RWPE2 (cell line): ENCODE data around the gene PDE8A.

Experiments
- ATAC-seq: fragments of 200-7000 bp; cut with Tn5 transposase; 3 replicates; pipeline ENCODE4 v1.9.1; 2021; ENCODE audit warnings: low read depth
- DNase-seq: peaks from one replicate; pipeline ENCODE4 v3.0.0-alpha.2; 2020; ENCODE audit warnings: low spot score
- H3K27ac ChIP-seq: fragments of 450-650 bp; 2 replicates; pipeline ENCODE4 v1.5.1; 2017; ENCODE audit warnings: mild to moderate bottlenecking; ENCODE audit not compliant: poor library complexity, severe bottlenecking
- H3K27me3 ChIP-seq: fragments of 250-450 bp; sonication (Bioruptor Pico); 2 replicates; pipeline ENCODE4 v1.5.1; 2021; ENCODE audit warnings: mild to moderate bottlenecking, moderate library complexity; ENCODE audit not compliant: insufficient read depth, poor library complexity, severe bottlenecking
- H3K36me3 ChIP-seq: fragments of 250-450 bp; sonication (Bioruptor Pico); 2 replicates; pipeline ENCODE4 v1.5.1; 2020; ENCODE audit warnings: low read depth, mild to moderate bottlenecking, moderate library complexity
- H3K4me1 ChIP-seq: fragments of 250-450 bp; sonication (Bioruptor Pico); 2 replicates; pipeline ENCODE4 v1.5.1; 2021; ENCODE audit warnings: mild to moderate bottlenecking, moderate library complexity; ENCODE audit not compliant: insufficient read depth, poor library complexity, severe bottlenecking
- H3K4me3 ChIP-seq: fragments of 250-450 bp; sonication (Bioruptor Pico); 2 replicates; pipeline ENCODE4 v1.5.1; 2021; ENCODE audit warnings: mild to moderate bottlenecking, moderate library complexity; ENCODE audit not compliant: severe bottlenecking
- H3K9me3 ChIP-seq: fragments of 250-450 bp; sonication (Bioruptor Pico); 2 replicates; pipeline ENCODE4 v1.5.1; 2021; ENCODE audit warnings: mild to moderate bottlenecking, moderate library complexity; ENCODE audit not compliant: severe bottlenecking
- CTCF ChIP-seq: fragments of 450-650 bp; IDR thresholded peaks from one replicate; pipeline ENCODE4 v1.5.1; 2017; ENCODE audit warnings: mild to moderate bottlenecking, moderate library complexity; ENCODE audit not compliant: poor library complexity, severe bottlenecking

The PDE8A gene

GRCh38 chr15:85013785-85014184 is 32.1 kb downstream of the PDE8A start:
- no peak for ATAC-seq
- no peaks in the 10 kb centered on the region for H3K27me3 ChIP-seq
- no peaks in the 10 kb centered on the region for H3K4me1 ChIP-seq
- no peaks in the 10 kb centered on the region for H3K9me3 ChIP-seq
- H3K27ac ChIP-seq, result no peak overlapping the region
- no peak for TF ChIP-seq CTCF
- no peak overlapping the region for H3K4me3 ChIP-seq
- H3K36me3 ChIP-seq, result no peaks in the 10 kb centered on the region
- no peak for DNase-seq

GRCh38 chr15:85014932-85015331 is 33.3 kb downstream of the PDE8A start:
- ATAC-seq (no peak), DNase-seq (no peak)
- no peaks in the 10 kb centered on the region for H3K27me3 ChIP-seq
- no peaks in the 10 kb centered on the region for H3K4me1 ChIP-seq
- no peaks in the 10 kb centered on the region for H3K36me3 ChIP-seq
- no peak overlapping the region for H3K4me3 ChIP-seq
- no peaks in the 10 kb centered on the region for H3K9me3 ChIP-seq
- no peak overlapping the region for H3K27ac ChIP-seq
- TF ChIP-seq CTCF, result no peak

GRCh38 chr15:85016275-85016674 is 34.6 kb downstream of the PDE8A start:
- H3K27ac ChIP-seq, result no peak overlapping the region
- H3K4me1 ChIP-seq, result no peaks in the 10 kb centered on the region
- TF ChIP-seq CTCF, result no peak
- H3K36me3 ChIP-seq, result no peaks in the 10 kb centered on the region
- no peak overlapping the region for H3K4me3 ChIP-seq
- no peaks in the 10 kb centered on the region for H3K9me3 ChIP-seq
- H3K27me3 ChIP-seq, result no peaks in the 10 kb centered on the region
- ATAC-seq (no peak), DNase-seq (no peak)

GRCh38 chr15:85019815-85020590 is 38.3 kb downstream of the PDE8A start:
- no peak for ATAC-seq
- TF ChIP-seq CTCF, result no peak
- DNase-seq, result no peak
- H3K27ac ChIP-seq, result no peak overlapping the region
- H3K4me1 ChIP-seq, result peaks cover 11% of the 10 kb centered on the region
- no peak overlapping the region for H3K4me3 ChIP-seq
- no peaks in the 10 kb centered on the region for H3K9me3 ChIP-seq
- no peaks in the 10 kb centered on the region for H3K27me3 ChIP-seq
- no peaks in the 10 kb centered on the region for H3K36me3 ChIP-seq

GRCh38 chr15:85021409-85021808 is 39.8 kb downstream of the PDE8A start:
- ATAC-seq (no peak), DNase-seq (no peak)
- H3K4me3 ChIP-seq, result no peak overlapping the region
- H3K36me3 ChIP-seq, result no peaks in the 10 kb centered on the region
- H3K27ac ChIP-seq, result no peak overlapping the region
- peaks cover 12% of the 10 kb centered on the region for H3K4me1 ChIP-seq
- no peaks in the 10 kb centered on the region for H3K27me3 ChIP-seq
- TF ChIP-seq CTCF, result no peak
- H3K9me3 ChIP-seq, result no peaks in the 10 kb centered on the region
